Amygdala (tissue), 56 donors: Measurements from ENCODE around the gene SAMD14.
A peak's percentile ranks its signal among the peaks of the same experiment; 100 is the strongest.

Source experiments
- DNase-seq, 56 donors: peaks; one replicate each; lab custom pipeline; 2025; lab: John Stamatoyannopoulos, UW

The SAMD14 gene

GRCh38 chr17:50101346-50102163, 28.4 kb downstream of the SAMD14 start:
- DNase-seq, result peak in 12 of 56 donors; percentile 15 to 72 (median 50)

DNA sequence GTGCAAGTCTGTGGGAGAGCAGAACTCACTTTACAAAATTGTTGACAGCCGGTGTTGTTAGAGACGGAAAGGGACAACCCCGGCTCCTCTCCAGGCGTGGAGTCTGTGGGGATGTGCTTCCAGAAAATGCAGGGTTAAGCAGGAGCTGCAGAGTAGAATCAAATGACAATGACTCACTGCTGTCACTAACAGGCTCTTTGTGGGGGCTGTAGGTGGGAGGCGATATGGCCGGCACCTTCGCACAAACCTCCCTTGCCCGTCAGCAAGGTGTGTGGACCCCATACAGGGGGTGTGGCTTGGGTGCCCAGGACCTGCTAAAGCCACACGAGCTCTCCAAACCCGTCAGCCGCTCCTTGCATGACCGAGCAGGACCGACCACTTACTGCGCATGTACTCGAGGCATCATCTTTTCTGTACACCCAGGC, 29.0 kb downstream of the SAMD14 start:
- DNase-seq, result peak in 10 of 56 donors; percentile 37 to 76 (median 58)

GRCh38 chr17:50100480-50100883, 29.5 kb downstream of the SAMD14 start:
- no peak for DNase-seq

DNA sequence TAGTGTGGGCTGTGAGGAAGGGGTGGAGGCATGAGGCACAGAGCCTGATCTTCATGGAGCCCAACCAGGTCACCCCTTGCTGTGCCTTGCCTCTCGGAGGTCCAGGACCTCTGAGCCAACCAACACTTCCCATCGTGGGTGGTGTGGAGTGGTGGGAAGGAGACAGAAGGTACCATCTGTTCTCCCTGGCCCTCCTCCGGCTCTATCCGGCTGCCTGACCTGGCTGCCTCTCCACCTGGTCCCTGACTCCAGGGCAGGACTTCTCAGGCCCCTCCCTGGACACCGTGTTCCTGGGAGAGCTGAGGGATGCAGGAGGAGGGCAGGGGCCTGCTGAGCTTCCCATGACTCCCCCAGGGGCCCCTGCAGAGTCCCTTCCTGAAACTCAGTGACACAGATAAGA, 31.0 kb downstream of the SAMD14 start:
- no peak for DNase-seq

- no peak for DNase-seq
Measured at GRCh38 chr17:50098583-50098982, 31.4 kb downstream of the SAMD14 start.

- DNase-seq, result no peak
Measured at GRCh38 chr17:50097926-50098325, 32.0 kb downstream of the SAMD14 start.

DNA sequence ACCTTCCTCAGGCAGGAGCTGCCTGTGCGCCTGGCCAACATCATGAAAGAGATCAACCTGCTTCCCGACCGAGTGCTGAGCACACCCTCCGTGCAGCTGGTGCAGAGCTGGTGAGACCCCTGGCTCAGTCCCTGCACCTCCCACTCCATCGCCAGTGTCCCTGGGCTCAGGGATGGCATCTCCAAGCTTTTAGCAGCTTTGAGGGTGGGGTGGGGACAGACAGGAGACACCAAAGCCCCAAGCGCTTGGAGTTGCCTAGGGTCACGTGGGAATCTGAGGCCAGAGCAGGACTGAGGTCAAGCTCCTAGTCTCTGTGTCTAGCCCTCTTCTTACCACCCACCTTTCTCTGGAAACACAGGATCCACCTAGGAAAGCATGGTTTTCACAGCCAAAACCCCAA, 32.5 kb downstream of the SAMD14 start:
- DNase-seq, result no peak

- no peak for DNase-seq
Measured at GRCh38 chr17:50096758-50097157, 33.2 kb downstream of the SAMD14 start.

GRCh38 chr17:50096092-50096491, 33.9 kb downstream of the SAMD14 start:
- peak in 5 of 56 donors; percentile 18 to 53 (median 45) for DNase-seq

- peak in 3 of 56 donors; percentile 32 to 39 (median 33) for DNase-seq
Measured at GRCh38 chr17:50095626-50096037, 34.3 kb downstream of the SAMD14 start.

DNA sequence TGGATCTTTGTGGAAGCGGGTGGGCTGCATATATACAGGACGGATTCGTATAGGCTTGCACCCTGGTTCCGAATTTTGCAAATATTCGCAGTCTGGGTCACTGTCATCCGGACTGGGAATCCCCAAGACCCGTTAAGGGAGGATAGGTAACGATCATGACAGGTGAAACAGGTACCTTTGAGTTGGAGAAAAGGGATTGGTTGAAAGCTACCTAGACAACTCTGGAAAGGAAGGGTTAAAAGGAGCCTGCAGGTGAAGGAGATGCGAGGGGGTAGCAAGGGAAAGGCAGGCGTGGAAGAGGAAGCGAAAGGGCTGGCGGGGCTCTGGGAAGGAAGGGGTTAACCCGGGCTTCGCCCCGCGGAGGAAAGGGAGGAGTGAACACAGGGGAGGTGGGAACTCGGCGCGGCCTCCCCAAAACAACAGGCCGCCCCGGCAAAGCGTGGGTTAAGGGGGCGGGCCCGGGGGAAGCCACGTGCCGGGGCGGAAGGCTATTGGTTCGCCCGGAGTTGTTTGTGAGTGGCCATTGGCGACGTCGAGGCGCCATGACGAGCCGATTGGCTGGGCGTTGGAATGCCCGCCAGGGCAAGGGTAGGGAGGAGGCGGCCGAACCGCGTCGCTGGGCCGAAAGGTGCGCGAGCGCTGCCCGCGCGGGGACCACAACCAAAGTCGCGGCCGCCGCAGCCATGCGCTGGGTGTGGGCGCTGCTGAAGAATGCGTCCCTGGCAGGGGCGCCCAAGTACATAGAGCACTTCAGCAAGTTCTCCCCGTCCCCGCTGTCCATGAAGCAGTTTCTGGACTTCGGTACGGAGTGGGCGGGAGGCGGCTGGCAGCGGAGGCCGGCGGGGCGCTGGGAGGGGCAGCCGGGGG, 35.0 kb downstream of the SAMD14 start, which contains the start of gene PDK2:
Gene PDK2 (plus strand): TSS at position 599 of the 867 bp plus-strand sequence. CDS start 85 bp downstream, at position 684.
- peak; percentile 48 to 98 (median 94) for DNase-seq

DNA sequence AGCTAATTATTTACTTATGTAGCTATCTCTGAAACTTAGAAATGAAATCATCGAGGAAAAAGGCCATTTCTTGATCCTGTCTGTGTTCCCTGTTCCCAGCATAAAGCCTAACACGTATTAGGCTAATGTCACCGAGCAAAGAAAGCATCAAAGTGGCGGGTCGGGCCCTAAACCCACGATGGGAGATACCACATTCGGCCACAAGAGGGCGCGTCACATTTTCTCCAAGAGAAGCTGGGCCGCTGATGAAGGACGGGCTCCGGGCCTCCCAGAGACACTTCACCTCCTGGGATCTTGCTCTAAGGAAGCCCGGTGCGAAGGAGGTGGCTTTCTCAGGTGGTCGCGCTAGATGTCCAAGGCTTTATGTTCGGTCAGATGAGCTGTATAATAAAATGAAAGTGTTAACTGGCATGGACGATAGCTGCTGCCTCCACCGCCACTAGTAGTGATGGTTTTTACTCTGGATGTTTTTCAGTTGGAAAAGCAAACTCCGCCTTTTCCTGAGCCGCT, 35.7 kb downstream of the SAMD14 start:
- DNase-seq, result peak; percentile 35 to 96 (median 82)

DNA sequence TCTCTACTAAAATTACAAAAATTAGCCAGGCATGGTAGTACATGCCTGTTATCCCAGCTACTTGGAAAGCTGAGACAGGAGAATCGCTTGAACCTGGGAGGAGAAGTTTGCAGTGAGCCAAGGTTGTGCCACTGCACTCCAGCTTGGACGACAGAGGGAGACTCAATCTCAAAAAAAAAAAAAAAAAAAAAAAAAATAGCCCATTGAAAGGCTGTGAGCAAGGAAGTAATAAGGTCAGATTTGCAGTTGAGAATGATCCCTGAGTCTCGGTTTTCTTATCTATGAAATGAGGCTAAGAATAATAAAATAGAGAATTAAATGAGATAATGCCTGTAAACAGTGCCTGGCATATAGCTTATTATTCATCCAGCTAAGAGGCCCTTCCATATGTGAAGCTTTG, 36.2 kb downstream of the SAMD14 start:
- no peak for DNase-seq

DNA sequence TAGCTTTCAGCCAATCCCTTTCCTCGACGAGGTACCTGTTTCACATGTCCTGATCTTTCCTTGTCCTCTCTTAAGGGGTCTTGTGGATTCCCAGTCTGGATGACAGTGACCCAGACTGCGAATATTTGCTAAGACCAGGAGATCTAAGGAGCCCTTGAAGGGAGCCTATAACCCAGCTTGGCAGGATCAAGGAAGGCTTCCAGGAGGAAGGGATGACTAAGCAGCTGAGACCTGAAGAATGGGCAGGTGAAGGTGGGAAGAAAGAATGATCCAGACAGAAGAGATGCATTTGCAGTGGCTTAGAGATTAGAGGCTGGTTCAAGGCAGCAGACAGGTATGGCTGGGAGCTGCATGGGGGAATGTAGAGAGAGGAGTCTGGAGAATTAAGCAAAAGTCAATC, 36.7 kb downstream of the SAMD14 start:
- DNase-seq, result no peak

DNA sequence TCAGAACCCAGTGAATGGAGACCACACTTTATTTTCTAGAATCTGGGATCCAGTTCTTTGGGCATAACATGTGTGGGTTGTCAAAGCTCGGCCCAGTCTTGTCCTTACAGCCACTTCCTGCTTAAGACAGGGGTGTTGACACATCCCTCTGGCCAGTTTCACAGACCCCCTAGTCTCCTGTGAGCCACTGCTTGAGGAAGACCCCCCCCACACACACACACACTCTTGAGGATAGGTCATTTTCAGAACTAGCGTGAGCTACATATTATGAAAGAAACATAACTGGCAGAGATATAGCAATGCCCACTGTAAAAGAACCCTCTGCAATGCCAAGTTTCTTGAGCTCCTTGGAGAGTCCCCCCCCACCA, 38.1 kb downstream of the SAMD14 start:
- no peak for DNase-seq

DNA sequence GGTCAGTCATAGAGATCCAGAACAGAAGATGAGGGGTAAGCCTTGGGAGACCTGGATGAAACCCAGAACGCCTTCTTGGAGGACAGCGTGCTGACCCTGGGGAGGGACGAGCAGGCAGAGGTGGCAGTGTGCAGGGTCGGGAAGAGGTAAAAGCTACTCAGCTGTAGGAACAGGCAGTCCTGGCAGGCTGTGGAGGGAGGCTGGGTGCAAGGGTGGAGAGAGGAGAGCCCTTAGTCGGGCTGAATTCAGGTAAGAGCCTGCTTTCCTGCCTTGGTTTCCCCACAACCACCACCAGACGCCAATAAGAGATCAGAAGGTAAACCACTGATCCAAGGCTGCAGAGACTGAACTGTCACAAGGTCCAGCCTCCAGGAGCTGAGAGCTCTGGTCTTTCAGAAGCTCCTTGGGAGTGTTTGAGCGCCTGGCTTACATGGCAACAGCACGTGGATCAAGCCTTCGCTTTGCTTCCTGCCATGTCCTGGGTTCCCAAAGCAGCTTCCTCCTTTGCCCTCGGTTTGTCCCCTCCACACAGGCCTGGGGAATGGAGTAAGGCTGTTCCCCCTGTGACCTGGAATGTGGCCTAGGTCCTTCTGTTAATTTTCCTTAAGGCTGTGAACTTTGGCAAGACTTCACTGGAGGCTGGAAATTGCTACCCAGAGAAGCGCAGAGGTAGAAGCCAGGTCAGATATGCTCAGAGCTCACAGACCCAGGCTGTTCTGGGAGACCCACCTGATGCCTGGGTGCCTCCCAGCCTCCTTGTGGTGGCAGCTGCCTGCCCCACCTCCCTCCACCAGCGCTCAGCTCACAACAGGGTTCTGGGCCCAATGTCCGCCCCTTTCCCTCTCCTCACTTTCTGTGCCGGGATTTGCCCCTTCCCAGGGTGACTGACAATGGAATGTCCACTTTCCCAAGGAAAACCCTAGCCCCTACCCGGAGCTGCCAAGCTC, 38.7 kb downstream of the SAMD14 start:
- DNase-seq, result no peak

DNA sequence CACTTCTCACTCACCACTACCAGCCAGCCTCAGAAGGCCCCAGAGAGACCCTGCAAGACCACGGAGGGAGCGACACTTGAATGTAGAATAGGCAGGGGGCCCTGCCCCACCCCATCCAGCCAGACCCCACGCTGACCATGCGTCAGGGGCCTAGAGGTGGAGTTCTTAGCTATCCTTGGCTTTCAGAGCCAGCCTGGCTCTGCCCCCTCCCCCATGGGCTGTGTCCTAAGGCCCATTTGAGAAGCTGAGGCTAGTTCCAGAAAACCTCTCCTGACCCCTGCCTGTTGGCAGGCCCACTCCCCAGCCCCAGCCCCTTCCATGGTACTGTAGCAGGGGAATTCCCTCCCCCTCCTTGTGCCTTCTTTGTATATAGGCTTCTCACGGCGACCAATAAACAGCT, 39.9 kb downstream of the SAMD14 start:
- no peak for DNase-seq

DNA sequence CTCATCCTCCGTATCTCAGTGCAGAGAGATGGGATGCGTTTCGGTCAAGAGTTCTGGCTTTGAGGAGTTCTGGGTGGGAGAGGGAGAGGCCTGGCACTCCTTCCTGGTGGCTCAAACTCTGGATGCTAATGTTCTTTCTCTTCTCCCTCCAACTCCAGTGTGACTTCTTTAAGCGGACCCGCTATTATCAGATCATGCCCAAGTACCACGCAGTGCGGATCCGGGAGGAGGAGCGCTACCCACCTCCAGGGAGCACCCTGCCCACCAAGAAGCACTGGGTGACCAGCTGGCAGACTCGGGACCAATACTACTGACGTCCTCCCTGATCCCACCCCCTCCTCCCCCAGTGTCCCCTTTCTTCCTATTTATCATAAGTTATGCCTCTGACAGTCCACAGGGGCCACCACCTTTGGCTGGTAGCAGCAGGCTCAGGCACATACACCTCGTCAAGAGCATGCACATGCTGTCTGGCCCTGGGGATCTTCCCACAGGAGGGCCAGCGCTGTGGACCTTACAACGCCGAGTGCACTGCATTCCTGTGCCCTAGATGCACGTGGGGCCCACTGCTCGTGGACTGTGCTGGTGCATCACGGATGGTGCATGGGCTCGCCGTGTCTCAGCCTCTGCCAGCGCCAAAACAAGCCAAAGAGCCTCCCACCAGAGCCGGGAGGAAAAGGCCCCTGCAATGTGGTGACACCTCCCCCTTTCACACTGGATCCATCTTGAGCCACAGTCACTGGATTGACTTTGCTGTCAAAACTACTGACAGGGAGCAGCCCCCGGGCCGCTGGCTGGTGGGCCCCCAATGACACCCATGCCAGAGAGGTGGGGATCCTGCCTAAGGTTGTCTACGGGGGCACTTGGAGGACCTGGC, 40.8 kb downstream of the SAMD14 start:
- no peak for DNase-seq

DNA sequence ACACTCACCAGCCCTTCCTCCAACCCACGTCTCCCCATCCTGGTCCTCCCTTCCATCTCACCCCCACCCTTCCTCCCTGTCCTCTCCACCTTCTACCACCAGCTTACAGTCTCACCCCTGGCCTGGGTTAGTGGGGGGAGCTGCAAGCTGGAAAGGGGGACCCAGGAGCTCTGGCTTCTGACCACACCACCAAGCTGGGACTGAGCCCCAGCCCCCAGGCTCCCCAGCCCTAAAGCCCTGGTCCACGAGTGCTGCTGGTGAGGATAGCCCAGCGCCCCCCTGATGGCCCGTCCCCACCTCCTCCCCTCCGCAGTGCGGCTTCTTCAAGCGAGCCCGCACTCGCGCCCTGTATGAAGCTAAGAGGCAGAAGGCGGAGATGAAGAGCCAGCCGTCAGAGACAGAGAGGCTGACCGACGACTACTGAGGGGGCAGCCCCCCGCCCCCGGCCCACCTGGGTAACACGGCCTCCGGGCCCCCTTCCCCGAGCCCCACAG, 42.0 kb downstream of the SAMD14 start:
- DNase-seq, result no peak
